ENCODE results near the gene PIP5KL1. TPM values are rescaled to one million over a fixed set of nuclear protein-coding genes. Genes with fewer than 3 reads are reported as not detected.

Gene PIP5KL1
- total RNA-seq, 1 experiment from 2014 or later: 7.8 TPM

- CTCF ChIA-PET: no interaction called here
- Histone ChIP-seq H3K27me3 (ENCODE audit: control insufficient read depth, insufficient read depth, low read length) (no peaks in the 10 kb centered on the region), H3K36me3 (ENCODE audit: control insufficient read depth, insufficient read depth, low read length) (no peaks in the 10 kb centered on the region), H3K4me3 (ENCODE audit: low read depth in 2 of 2, low read length in 2 of 2) (no peak overlapping the region), H3K27ac (ENCODE audit: low read length) (no peak overlapping the region), H3K4me1 (ENCODE audit: control insufficient read depth, insufficient read depth, low read length) (peaks cover 35% of the 10 kb centered on the region), H3K9me3 (ENCODE audit: control insufficient read depth, insufficient read depth, low read depth, low read length) (no peaks in the 10 kb centered on the region)
- no peak for DNase-seq (ENCODE audit: low read depth, low spot score)
- intact Hi-C loops (cut with micrococcal nuclease; ENCODE audit: unreplicated experiment): no loop called here
- BruUV-seq (replicated peaks): no TSS peak
- ATAC-seq: no peak
- TF ChIP-seq CTCF (IDR thresholded peaks at IDR 0.05) (no peak), TCF7L2 (IDR thresholded peaks at IDR 0.05; ENCODE audit: low read depth, low read length) (no peak), POLR2AphosphoS5 (IDR thresholded peaks at IDR 0.05; ENCODE audit: low read depth, low read length) (no peak), SIN3A (IDR thresholded peaks at IDR 0.05; ENCODE audit: borderline replicate concordance, insufficient read depth, low read depth, low read length) (no peak)
- POLR2A ChIA-PET: no interaction called here
- in situ Hi-C loops (cut with HindIII; ENCODE audit: low pct_unique_long_range_greater_than_20kb, low sequenced_read_pairs): no loop called here
These were observed 50.4 kb downstream of the PIP5KL1 start for GRCh38 chr9:127880143-127880542.

- ChIA-PET CTCF (no interaction called here), POLR2A (no interaction called here)
- no peak overlapping the region for H3K4me3 ChIP-seq (ENCODE audit: low read depth in 2 of 2, low read length in 2 of 2)
- no TSS peak for BruUV-seq (replicated peaks)
- H3K9me3 ChIP-seq (ENCODE audit: control insufficient read depth, insufficient read depth, low read depth, low read length): no peaks in the 10 kb centered on the region
- TF ChIP-seq POLR2AphosphoS5 (IDR thresholded peaks at IDR 0.05; ENCODE audit: low read depth, low read length) (no peak), SIN3A (IDR thresholded peaks at IDR 0.05; ENCODE audit: borderline replicate concordance, insufficient read depth, low read depth, low read length) (no peak), REST (IDR thresholded peaks at IDR 0.05; ENCODE audit: insufficient read depth in 1 of 2, low read depth in 2 of 2, low read length in 1 of 2) (no peak), CTCF (IDR thresholded peaks at IDR 0.05) (no peak), TCF7L2 (IDR thresholded peaks at IDR 0.05; ENCODE audit: low read depth, low read length) (no peak)
- H3K27ac ChIP-seq (ENCODE audit: low read length): peak overlapping the region; percentile 83; the same call in 1 of the 2 replicates
- ATAC-seq (no peak), DNase-seq (ENCODE audit: low read depth, low spot score) (no peak)
- H3K36me3 ChIP-seq (ENCODE audit: control insufficient read depth, insufficient read depth, low read length): no peaks in the 10 kb centered on the region
- H3K27me3 ChIP-seq (ENCODE audit: control insufficient read depth, insufficient read depth, low read length): no peaks in the 10 kb centered on the region
- H3K4me1 ChIP-seq (ENCODE audit: control insufficient read depth, insufficient read depth, low read length): peaks cover 32% of the 10 kb centered on the region
- intact Hi-C loops (cut with micrococcal nuclease; ENCODE audit: unreplicated experiment) (loop anchor here (10.0 kb wide), 1 partner anchor 74 kb away; the partner anchor contains the start of gene FPGS), in situ Hi-C loops (cut with HindIII; ENCODE audit: low pct_unique_long_range_greater_than_20kb, low sequenced_read_pairs) (no loop called here)
These were observed 51.8 kb downstream of the PIP5KL1 start for GRCh38 chr9:127878652-127879390.

Data from Panc1 (cell line).